ENCODE data around the gene COL19A1.
"Not testable (repeated sequence)": the region's sequence is repeated elsewhere in the genome, so short reads cannot be mapped to it uniquely, and the experiment has no call there.

COL19A1 gene

DNA sequence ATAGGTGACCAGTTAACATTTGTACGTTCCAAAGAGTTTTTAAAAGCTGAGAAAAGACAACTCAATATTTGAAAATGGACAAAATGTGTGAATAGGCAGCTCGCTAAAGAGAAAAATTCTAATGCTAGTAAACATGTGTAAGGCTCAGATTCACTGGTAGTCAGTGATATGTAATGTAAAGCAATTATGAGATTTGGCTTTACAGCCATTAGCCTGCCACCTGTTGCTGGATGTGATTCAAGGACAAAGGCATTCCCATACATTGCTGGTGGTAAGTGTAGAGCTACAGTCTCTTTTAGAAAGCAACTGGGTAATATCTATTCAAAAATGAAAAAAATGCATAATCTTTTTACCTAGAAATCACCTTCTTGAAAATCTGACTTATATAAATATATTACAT, 114.3 kb downstream of the COL19A1 start:
- H3K4me3 ChIP-seq (ENCODE audit: low read depth, low read length) = no peak overlapping the region
- TF ChIP-seq, protein P1, sequence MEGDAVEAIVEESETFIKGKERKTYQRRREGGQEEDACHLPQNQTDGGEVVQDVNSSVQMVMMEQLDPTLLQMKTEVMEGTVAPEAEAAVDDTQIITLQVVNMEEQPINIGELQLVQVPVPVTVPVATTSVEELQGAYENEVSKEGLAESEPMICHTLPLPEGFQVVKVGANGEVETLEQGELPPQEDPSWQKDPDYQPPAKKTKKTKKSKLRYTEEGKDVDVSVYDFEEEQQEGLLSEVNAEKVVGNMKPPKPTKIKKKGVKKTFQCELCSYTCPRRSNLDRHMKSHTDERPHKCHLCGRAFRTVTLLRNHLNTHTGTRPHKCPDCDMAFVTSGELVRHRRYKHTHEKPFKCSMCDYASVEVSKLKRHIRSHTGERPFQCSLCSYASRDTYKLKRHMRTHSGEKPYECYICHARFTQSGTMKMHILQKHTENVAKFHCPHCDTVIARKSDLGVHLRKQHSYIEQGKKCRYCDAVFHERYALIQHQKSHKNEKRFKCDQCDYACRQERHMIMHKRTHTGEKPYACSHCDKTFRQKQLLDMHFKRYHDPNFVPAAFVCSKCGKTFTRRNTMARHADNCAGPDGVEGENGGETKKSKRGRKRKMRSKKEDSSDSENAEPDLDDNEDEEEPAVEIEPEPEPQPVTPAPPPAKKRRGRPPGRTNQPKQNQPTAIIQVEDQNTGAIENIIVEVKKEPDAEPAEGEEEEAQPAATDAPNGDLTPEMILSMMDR (IDR thresholded peaks at IDR 0.05; ENCODE audit: control insufficient read depth, extremely low read depth, insufficient read depth) = no peak
- DNase-seq (ENCODE audit: low read depth) = no peak

DNA sequence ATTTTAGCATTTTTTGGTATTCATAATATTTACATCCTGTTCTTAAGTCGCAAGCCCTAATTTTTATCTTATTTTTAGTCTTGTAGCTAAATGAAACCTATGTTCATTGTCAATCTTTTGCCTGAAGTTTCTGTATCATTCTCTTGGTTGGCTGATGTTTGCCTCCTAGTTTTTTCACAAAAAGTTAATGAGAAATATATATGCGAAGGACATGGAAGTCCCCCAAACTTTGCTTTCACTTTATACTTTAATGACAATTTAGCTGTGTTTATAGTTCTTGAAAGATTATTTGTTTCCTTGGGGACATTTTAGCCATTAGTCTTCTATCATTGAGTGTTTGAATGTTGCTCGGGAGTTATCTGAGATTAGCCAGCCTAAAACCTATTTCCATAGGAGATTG, 118.2 kb downstream of the COL19A1 start:
- DNase-seq (ENCODE audit: low read depth) = no peak
- no peak overlapping the region for H3K4me3 ChIP-seq (ENCODE audit: low read depth, low read length)
- TF ChIP-seq, protein P1 (IDR thresholded peaks at IDR 0.05; ENCODE audit: control insufficient read depth, extremely low read depth, insufficient read depth) = no peak

DNA sequence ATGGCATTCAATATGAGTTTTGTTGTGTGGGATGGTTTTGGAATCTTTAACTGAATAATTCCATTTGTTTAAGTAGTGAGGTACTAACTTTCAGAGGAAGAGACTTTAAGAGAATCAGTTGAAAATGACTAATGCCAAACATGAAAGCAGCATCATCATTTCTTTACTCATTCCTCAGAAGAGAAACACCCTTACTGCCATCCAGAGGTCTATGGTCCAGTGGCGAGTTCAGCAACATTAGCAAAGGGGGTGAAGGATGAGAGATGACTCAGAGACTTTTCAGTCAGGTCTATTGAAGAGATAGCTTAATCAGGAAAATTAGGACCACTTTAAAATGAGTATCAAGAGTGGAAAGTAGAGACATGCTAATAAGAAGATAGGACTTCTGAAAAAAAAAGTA, 118.8 kb downstream of the COL19A1 start:
- DNase-seq (ENCODE audit: low read depth) = no peak

DNA sequence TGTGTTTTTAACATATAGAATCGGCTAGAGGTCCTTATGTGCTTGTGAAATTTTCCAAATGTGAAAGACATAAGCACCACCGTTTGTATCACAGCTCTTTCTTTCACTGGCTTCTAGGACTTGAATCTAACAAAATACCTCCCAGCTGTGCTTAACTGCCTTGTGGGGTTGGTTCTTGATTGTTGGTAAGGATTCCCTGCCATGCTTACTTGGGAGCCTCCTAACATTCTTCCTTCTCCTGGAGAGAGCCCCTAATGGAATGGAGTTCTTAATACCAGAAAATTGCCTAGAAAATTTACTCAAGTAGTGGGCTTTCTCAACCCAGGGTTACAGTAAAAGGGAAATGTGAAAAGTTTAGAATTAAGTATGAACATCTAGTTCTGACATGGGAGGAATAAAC, 121.2 kb downstream of the COL19A1 start:
- H3K4me3 ChIP-seq (ENCODE audit: low read depth, low read length) = no peak overlapping the region
- TF ChIP-seq, protein P1 (IDR thresholded peaks at IDR 0.05; ENCODE audit: control insufficient read depth, extremely low read depth, insufficient read depth) = no peak
- DNase-seq (ENCODE audit: low read depth) = no peak

More for the DNA sequence above, 118.8 kb downstream of the COL19A1 start:
- H3K4me3 ChIP-seq (ENCODE audit: low read depth, low read length) = no peak overlapping the region
- TF ChIP-seq, protein P1 (IDR thresholded peaks at IDR 0.05; ENCODE audit: control insufficient read depth, extremely low read depth, insufficient read depth) = no peak

DNA sequence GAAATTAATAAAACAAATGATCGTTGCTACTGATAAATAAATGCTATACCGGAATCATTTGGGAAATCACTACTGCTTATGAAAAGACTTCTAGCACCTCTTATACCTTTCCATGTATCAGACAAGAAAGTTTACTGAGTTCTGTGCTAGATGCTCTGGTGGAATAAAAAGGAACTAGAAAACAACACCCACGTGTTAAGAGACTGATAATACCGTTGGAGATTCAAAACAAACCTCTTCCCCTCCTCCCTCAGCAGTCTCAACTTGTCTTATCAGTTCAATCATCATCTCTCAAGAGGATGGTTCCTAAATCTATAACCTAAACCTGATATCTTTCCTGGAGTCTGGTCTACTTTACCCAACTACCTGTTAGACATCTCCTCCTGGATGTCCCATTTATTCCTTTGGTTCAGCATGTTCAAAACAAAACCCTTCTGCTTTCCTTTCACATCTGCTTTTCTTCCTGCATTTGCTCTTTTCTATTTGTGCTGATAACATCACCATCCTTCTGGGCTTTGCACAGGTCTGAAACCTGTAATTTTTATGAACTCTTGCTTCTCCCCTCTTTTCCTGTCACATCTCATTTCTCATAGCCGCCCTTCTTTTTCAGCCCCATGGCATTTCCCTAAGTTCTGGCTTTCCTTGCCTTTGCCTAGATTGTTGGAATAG, 122.2 kb downstream of the COL19A1 start:
- no peak overlapping the region for H3K4me3 ChIP-seq (ENCODE audit: low read depth, low read length)
- DNase-seq (ENCODE audit: low read depth) = no peak
- TF ChIP-seq, protein P1 (IDR thresholded peaks at IDR 0.05; ENCODE audit: control insufficient read depth, extremely low read depth, insufficient read depth) = no peak

DNA sequence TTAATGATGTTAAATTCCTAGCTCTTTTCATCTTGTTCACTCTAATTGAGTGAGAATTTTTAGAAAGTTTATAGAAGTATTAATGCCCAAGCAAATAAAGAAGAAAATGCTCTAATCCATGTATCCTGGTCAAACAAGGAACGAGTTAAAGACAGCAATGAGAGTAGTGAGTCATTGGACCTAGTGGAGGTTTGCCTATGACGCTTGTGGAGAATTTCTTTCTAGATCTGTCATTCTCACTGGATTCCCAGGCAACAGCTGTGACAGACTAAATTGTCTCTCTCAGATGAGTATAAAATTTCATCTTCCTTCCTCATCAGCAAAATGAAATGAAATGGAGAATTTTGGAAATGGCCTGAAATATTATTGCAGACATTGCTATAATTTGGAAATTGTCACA, 127.9 kb downstream of the COL19A1 start:
- TF ChIP-seq, protein P1 (IDR thresholded peaks at IDR 0.05; ENCODE audit: control insufficient read depth, extremely low read depth, insufficient read depth) = no peak
- DNase-seq (ENCODE audit: low read depth) = no peak
- H3K4me3 ChIP-seq (ENCODE audit: low read depth, low read length) = no peak overlapping the region

DNA sequence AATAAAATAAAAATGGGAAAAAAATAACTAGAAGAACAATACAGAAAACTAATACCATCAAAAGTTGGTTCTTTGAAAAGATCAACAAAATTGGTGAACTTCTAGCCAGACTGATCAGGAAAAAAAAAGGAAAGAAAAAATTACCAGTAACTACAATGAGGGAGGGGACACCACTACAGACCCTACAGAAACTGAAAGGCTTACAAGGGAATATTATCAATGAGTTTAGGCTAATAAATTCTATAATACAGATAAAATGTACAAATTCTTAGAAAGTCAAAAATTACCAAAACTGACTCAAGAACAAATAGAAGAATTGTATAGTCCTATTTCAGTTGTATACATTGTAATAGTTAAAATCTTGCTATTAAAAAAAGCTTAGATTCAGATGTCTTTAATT, 141.8 kb downstream of the COL19A1 start:
- TF ChIP-seq, protein P1 (IDR thresholded peaks at IDR 0.05; ENCODE audit: control insufficient read depth, extremely low read depth, insufficient read depth) = no peak
- no peak for DNase-seq (ENCODE audit: low read depth)
- no peak overlapping the region for H3K4me3 ChIP-seq (ENCODE audit: low read depth, low read length)

DNA sequence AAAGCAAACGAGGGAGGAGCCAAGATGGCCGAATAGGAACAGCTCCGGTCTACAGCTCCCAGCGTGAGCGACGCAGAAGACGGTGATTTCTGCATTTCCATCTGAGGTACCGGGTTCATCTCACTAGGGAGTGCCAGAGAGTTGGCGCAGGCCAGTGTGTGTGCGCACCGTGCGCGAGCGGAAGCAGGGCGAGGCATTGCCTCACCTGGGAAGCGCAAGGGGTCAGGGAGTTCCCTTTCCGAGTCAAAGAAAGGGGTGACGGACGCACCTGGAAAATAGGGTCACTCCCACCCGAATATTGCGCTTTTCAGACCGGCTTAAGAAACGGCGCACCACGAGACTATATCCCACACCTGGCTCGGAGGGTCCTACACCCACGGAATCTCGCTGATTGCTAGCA, 144.0 kb downstream of the COL19A1 start:
- peak overlapping the region; percentile 33; the same call in 1 of the 2 replicates for H3K4me3 ChIP-seq (ENCODE audit: low read depth, low read length)
- peak; percentile 4 for DNase-seq (ENCODE audit: low read depth)

DNA sequence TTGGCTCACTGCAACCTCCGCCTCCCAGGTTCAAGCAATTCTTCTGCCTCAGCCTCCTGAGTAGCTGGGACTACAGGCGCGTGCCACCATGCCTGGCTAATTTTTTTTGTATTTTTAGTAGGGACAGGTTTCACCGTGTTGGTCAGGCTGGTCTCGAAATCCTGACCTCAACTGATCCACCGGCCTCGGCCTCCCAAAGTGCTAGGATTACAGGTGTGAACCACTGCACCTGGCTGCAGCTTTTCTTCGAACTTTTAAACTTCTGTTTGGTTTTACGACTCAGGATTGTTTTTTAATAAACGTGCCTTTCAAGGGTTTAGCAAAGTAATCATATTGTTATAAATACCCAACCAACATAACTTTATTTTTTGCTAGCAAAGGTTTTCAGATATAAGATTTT, 156.8 kb downstream of the COL19A1 start:
- not testable (repeated sequence) for DNase-seq (ENCODE audit: low read depth); H3K4me3 ChIP-seq (ENCODE audit: low read depth, low read length)
